Measurements from ENCODE around the gene GNPTG.

The GNPTG gene

GRCh38 chr16:1345651-1346421 is 5.9 kb upstream of the GNPTG start:
- no peak for TF ChIP-seq CTCF (conservative IDR thresholded peaks at IDR 0.05; ENCODE audit: low read depth, low read length)
- no peak overlapping the region for H3K4me3 ChIP-seq (ENCODE audit: low read depth, low read length)
- no peak for DNase-seq (ENCODE audit: low read depth)

- H3K4me3 ChIP-seq (ENCODE audit: low read depth, low read length): no peak overlapping the region
- peak; percentile 31 for TF ChIP-seq CTCF (conservative IDR thresholded peaks at IDR 0.05; ENCODE audit: low read depth, low read length)
- no peak for DNase-seq (ENCODE audit: low read depth)
These were observed 5.1 kb upstream of the GNPTG start for GRCh38 chr16:1346422-1347285.

- H3K4me3 ChIP-seq (ENCODE audit: low read depth, low read length): no peak overlapping the region
- no peak for TF ChIP-seq CTCF (conservative IDR thresholded peaks at IDR 0.05; ENCODE audit: low read depth, low read length)
- no peak for DNase-seq (ENCODE audit: low read depth)
These were observed 4.4 kb upstream of the GNPTG start for GRCh38 chr16:1347286-1347855.

- no peak for DNase-seq (ENCODE audit: low read depth)
- no peak for TF ChIP-seq CTCF (conservative IDR thresholded peaks at IDR 0.05; ENCODE audit: low read depth, low read length)
- no peak overlapping the region for H3K4me3 ChIP-seq (ENCODE audit: low read depth, low read length)
These were observed 3.8 kb upstream of the GNPTG start for GRCh38 chr16:1347962-1348361.

GRCh38 chr16:1348441-1348840 is 3.3 kb upstream of the GNPTG start:
- H3K4me3 ChIP-seq (ENCODE audit: low read depth, low read length): no peak overlapping the region
- TF ChIP-seq CTCF (conservative IDR thresholded peaks at IDR 0.05; ENCODE audit: low read depth, low read length): no peak
- DNase-seq (ENCODE audit: low read depth): no peak

GRCh38 chr16:1348926-1349325 is 2.8 kb upstream of the GNPTG start:
- no peak for DNase-seq (ENCODE audit: low read depth)
- no peak for TF ChIP-seq CTCF (conservative IDR thresholded peaks at IDR 0.05; ENCODE audit: low read depth, low read length)
- H3K4me3 ChIP-seq (ENCODE audit: low read depth, low read length): no peak overlapping the region

All from choroid plexus epithelial cell (primary cell).